GM18861 (cell line): ENCODE results near the gene TSGA10.
A peak's percentile ranks its signal among the peaks of the same experiment; 100 is the strongest.
"Not testable (repeated sequence)": the region's sequence is repeated elsewhere in the genome, so short reads cannot be mapped to it uniquely, and the experiment has no call there.

Experiments
- ATAC-seq: cut with Tn5 transposase; IDR thresholded peaks from one replicate; pipeline ENCODE4 v1.9.1; 2021; ENCODE audit not compliant: unreplicated experiment

TSGA10 gene

DNA sequence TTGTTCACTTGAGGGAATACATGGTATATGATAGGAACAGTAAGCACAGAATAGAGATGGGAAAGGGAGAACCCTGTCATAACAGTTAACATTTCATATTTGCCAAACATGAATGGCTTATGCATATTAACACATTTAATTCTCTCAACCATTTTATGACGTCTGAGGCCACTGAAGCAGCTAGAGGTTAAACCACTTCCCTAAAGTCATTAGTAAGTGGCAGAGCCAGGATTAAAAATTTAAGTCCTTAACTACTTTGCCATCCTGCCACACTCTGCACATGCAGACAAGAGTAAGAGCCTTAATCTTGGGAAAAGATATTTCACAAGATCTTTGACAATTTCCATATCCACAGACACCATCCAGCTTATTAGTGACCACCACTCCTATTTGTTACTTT is 2.1 kb upstream of the TSGA10 start:
- no peak for ATAC-seq

- ATAC-seq = no peak
Observed at GRCh38 chr2:99153921-99154604, 679 bp downstream of the TSGA10 start.

DNA sequence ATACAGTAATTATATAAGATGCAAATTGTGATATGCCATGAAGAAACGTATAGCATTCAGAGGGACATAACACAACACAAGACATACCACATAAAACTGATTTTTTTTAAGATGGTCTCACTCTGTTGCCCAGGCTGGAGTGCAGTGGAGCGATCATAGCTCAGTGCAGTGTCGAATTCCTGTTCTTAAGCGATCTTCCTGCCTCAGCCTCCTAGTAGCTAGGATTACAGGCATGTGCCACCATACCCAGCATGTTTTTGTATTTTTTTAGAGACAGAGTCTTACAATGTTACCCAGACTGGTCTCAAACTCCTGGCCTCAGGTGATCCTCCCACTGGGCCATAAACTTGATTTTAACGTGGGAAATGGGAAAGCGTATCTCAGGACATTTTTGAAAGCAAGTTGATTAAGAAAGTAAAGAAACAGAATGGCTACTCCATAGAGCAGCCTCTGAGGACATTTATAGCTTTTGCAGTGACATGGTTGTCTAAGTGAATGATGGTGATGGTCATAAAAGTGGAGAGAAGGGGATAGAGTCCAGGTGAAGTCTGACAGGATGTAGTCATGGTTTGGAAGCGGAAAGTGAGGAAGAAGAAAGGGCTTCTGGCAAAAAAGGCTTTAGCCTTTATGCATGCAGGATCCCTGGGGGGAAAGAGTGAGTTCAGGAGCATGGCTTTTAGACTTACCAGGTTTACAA is 2.4 kb downstream of the TSGA10 start:
- no peak for ATAC-seq

- ATAC-seq = no peak
Observed at GRCh38 chr2:99150706-99151105, 4.0 kb downstream of the TSGA10 start.

DNA sequence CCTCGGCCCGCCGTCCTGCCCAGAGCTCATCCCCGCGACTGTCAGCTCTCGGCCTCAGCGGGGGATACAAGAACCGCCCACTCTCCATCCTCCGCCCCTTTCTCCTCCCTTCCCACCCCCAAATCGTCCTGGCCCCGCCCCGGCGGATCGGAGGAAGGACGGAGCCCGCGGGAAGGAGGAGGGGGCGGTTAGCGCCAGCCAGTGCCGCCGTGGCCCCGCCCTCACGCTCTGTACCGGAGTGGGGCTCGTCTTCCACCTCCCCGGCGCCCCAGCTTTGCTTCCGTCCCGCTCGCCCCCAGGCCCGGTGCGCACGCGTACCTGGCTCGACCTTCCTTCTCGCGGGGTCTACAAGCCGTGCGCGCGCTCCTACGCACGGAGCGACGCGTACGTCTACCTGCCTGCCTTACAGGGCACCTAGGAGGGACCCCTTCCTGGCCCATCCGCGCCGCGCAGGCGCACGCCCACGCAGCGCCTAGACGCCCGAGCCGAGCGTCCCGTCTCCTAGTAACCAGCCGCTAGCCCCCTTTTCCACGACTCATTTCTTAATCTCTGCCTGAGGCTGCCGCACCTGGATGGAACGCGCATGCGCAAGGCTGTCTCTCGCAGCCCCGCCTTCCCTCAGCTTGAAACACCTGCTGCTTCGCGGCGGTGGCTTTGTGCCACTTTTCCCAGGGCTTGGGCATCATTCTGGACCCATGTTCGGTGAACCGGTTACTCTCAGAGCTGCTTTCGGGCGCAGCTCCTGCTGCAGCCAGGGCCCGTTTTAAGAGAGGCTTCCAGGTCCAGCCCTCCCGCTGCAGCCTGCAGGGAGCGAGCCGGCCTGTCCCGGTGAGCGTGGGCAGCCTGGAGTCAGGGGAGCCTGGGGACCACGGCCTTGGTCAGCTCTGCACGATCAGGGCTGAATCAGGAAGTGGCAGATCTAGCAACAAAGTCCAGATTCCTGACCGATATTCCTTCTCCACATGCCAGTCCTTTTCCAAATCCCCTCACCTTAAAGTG is 13.3 kb downstream of the TSGA10 start, which contains the start of gene C2orf15:
TSS of gene C2orf15 (plus strand) at position 598 of the 999 bp plus-strand sequence. CDS start 8,852 bp downstream, outside the sequence.
- ATAC-seq = peak; percentile 72

- ATAC-seq = peak; percentile 21
Observed at GRCh38 chr2:99140860-99141109, 14.0 kb downstream of the TSGA10 start.

- no peak for ATAC-seq
Observed at GRCh38 chr2:99140056-99140859, 14.5 kb downstream of the TSGA10 start.

DNA sequence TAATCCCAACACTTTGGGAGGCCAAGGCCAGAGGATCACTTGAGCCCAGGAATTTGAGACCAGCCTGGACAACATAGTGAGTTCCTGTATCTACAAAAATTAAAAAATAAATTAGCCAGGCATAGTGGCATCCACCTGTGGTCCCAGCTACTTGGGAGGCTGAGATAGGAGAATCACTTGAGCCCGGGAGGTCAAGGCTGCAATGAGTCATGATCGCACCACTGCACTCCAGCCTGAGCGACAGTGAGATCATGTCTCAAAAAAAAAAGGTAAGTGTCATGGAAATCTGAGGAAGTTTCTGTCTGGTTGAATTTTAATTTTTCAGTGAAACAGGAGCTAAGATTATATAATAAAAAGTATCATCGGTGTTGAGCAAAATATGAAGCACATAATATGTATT is 15.7 kb downstream of the TSGA10 start:
- ATAC-seq = no peak

GRCh38 chr2:99135044-99135556 is 19.6 kb downstream of the TSGA10 start:
- not testable (repeated sequence) for ATAC-seq

GRCh38 chr2:99127981-99128380 is 26.8 kb downstream of the TSGA10 start:
- ATAC-seq = no peak

DNA sequence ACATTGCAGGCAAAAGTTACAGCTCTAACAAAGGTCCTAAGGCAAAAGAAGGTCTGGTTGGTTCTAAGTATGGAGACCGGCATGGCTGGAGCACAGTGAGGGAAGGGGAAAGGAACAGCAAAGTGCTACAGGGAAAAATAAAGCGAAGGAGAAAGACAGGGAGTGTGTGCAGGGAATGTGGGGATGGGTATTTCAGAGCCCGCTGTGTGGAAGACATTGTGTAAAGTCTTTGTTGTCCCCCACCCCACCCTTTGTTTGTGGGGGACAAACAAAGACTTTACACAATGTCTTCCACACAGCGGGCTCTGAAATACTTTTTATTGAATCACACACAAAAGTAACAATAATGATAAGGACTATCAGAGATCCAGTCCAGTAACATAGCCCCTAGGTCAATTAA is 42.1 kb downstream of the TSGA10 start:
- ATAC-seq = no peak

DNA sequence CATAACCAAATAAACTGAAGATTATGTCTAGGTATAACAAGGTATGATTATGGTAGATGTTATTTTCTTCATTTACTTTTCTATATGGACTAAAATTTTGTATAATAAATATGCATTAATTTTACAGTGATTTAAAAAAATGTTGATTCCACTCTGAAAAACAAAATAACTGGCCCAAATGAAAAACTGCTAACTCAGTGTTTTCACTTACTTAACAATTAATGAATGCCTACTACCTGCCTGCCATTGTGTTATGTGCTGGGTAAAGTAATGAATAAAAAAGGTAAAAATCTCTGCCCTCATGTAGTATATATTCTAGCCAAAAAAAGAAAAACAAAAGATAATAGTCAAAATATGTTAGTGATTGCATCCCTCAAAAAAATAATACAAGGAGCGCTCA is 42.8 kb downstream of the TSGA10 start:
- ATAC-seq = no peak

DNA sequence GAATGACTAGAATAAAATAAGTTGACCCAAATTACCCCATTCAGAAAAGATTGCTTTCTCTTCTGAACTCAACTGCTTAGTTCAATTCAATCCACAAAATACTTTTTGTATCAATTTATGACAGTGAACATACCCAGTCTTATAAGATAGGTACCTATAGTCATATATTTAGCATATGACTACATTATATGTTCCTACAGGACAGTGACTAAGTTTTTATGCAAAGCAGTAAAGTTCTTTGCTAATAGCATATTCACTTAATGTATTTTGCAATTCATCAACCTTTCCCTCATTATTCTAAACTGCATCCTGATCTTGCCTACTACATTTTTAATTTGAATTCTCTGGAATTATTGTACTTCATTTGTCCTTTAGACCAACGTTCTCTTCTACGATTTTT is 43.5 kb downstream of the TSGA10 start:
- no peak for ATAC-seq

DNA sequence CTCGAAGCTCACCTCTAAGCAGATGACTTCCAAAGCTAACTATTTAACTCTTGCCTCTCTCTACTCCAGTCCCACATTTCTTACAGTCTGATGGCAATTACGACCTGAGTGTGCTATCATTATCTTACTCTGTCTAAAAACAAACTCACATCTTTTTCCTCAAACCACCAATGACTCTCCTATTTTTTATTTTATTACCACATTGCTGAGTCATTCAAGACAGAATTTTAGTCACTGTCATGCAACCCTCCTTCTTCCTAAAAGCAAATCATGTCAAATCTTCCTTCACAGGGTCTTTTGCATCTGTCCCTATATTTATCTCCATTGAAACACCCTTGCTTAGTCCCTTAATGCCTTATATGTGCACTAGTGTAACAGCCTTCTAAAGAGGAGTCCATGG is 47.8 kb downstream of the TSGA10 start:
- no peak for ATAC-seq

DNA sequence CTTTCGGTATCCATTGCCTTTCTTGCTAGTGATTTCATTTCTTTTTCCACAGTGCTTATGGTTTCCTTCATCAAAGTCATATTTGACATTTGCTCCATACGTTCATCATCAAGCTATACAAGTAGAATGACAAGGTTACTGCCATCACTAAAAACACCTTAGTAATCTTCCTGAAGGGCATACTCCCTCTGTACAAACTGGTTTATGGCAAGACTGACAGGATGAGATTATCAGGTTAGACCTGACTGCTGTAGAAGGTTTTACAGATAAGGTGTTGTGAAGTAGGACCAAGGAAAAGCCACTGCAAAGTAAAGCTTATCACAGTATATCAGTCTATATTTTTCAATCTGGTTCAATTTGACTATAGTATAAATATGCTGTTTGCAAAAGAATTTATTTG is 50.7 kb downstream of the TSGA10 start:
- no peak for ATAC-seq

GRCh38 chr2:99101697-99102096 is 53.0 kb downstream of the TSGA10 start:
- ATAC-seq = no peak

DNA sequence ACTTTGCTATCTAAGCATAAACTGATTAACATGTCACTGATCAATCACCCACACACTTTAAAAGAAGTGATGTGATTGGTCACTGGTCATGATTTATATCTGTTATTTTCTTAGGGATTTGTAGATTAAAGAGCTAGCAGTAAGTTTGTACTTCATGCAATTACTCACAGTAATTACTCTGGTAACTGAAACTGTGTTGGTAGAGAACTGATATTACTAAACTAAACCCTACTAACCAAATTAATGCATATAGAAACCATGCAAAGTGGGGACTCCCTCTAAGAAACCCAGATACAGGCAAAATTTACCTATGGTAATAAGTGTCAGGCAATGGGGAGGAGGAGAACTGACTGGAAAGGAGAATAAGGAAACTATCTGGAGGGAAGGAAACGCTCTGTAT is 58.0 kb downstream of the TSGA10 start:
- ATAC-seq = no peak

- ATAC-seq = peak; percentile 66
Observed at GRCh38 chr2:99088017-99088416, 66.7 kb downstream of the TSGA10 start.

DNA sequence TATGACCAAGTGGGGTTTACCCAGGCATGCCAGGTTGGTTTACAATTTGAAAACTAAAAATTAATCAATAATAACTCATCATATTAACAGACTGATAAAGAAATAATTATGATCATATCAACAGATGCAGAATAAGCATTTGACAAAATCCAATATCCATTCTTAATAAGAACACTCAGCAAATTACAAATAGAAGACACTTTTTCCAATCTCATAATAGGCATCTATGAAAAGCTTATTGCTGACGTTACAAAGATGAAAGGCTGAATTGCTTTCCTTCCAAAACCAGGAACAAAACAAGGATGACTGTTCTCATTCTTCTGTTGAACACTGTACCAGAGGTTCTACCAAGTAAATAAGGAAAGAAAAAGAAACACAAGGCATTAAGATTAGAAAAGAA is 68.4 kb downstream of the TSGA10 start:
- ATAC-seq = no peak

DNA sequence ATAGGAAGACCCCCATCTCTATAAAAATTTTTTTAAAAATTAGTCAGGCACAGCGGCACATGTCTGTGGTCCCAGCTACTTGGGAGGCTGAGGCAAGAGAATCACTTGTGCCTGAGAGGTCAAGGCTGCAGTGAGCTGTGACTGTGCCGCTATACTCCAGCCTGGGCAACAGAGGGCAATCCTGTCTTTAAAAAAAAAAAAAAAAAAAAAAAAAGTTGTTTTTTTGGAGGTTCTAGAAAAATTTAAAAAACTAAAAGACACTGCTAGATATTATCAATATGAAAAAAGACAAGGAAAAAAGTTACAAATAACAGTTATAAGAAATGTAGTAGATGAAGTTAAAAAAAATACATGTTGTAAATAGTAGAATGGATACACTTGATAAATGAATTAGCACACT is 69.3 kb downstream of the TSGA10 start:
- no peak for ATAC-seq

- ATAC-seq = no peak
Observed at GRCh38 chr2:99084256-99084655, 70.5 kb downstream of the TSGA10 start.
